ENCODE results near the gene DFFA.

- TF ChIP-seq, protein P1, sequence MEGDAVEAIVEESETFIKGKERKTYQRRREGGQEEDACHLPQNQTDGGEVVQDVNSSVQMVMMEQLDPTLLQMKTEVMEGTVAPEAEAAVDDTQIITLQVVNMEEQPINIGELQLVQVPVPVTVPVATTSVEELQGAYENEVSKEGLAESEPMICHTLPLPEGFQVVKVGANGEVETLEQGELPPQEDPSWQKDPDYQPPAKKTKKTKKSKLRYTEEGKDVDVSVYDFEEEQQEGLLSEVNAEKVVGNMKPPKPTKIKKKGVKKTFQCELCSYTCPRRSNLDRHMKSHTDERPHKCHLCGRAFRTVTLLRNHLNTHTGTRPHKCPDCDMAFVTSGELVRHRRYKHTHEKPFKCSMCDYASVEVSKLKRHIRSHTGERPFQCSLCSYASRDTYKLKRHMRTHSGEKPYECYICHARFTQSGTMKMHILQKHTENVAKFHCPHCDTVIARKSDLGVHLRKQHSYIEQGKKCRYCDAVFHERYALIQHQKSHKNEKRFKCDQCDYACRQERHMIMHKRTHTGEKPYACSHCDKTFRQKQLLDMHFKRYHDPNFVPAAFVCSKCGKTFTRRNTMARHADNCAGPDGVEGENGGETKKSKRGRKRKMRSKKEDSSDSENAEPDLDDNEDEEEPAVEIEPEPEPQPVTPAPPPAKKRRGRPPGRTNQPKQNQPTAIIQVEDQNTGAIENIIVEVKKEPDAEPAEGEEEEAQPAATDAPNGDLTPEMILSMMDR (IDR thresholded peaks at IDR 0.05), result no peak
- TF ChIP-seq, protein P2, sequence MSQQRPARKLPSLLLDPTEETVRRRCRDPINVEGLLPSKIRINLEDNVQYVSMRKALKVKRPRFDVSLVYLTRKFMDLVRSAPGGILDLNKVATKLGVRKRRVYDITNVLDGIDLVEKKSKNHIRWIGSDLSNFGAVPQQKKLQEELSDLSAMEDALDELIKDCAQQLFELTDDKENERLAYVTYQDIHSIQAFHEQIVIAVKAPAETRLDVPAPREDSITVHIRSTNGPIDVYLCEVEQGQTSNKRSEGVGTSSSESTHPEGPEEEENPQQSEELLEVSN (IDR thresholded peaks at IDR 0.05; ENCODE audit: borderline replicate concordance, low read depth), result no peak
- TF ChIP-seq, protein P3, sequence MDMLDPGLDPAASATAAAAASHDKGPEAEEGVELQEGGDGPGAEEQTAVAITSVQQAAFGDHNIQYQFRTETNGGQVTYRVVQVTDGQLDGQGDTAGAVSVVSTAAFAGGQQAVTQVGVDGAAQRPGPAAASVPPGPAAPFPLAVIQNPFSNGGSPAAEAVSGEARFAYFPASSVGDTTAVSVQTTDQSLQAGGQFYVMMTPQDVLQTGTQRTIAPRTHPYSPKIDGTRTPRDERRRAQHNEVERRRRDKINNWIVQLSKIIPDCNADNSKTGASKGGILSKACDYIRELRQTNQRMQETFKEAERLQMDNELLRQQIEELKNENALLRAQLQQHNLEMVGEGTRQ (IDR thresholded peaks at IDR 0.05), result no peak
- TF ChIP-seq CEBPB (IDR thresholded peaks at IDR 0.05), result no peak
- TF ChIP-seq ESRRA (IDR thresholded peaks at IDR 0.05; ENCODE audit: borderline replicate concordance, low read length), result no peak
These were observed 65.1 kb downstream of the DFFA start for GRCh38 chr1:10407201-10407600.

Data from A549 (cell line).